ENCODE data around the gene MAP3K8.

The MAP3K8 gene

DNA sequence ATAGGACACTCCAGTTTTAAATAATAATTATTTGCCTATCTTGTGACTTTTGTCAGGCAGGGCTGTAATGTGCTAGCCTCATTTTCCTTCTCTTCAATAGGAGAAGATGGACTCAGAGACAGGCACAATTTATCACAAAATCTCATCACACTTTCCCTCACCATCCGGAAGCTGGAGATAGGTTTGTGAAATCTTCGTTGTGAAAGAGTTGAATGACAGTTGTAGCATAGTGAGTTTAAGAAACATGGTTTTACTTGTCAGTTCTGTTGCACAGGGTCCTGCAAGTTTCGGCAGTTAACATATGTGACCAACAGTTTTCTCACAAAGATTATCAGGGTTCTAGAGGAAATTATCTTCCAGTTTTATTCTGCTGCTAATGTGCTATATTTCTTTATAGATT, 37.7 kb upstream of the MAP3K8 start:
- peaks cover 0 to 2% of the 10 kb centered on the region in 2 experiments for H3K4me1 ChIP-seq (ENCODE audit: control insufficient read depth in 1 of 2, insufficient read depth in 2 of 2, low read length in 2 of 2)
- no peak overlapping the region for H4K12ac ChIP-seq (ENCODE audit: low read depth, low read length)
- no peak overlapping the region for H3K23ac ChIP-seq (ENCODE audit: low read length)
- no peak overlapping the region for H3K27ac ChIP-seq (ENCODE audit: low read depth, low read length)
- peak in 1 of 2 donors; percentile 57 for DNase-seq
- H3K18ac ChIP-seq (ENCODE audit: low read length), result no peak overlapping the region
- H2BK5ac ChIP-seq (ENCODE audit: low read depth, low read length, poor library complexity), result no peak overlapping the region
- no peak overlapping the region for H3K9ac ChIP-seq (ENCODE audit: low read length)
- no peak overlapping the region for H3K4me2 ChIP-seq (ENCODE audit: low read length)
- WGBS (ENCODE audit: extremely low coverage, insufficient coverage, insufficient read length), result no CpG with 5 or more reads among the region's 3 CpGs
- no peak overlapping the region for H2AFZ ChIP-seq (ENCODE audit: insufficient read depth, low read length, poor library complexity)
- H4K8ac ChIP-seq (ENCODE audit: low read depth, low read length), result no peak overlapping the region
- H3K79me1 ChIP-seq (ENCODE audit: low read length), result no peaks in the 10 kb centered on the region
- no peak overlapping the region for H4K91ac ChIP-seq (ENCODE audit: low read depth, low read length)
- no peak overlapping the region for H3K4ac ChIP-seq (ENCODE audit: low read depth, low read length)
- no peaks in the 10 kb centered on the region for H3K27me3 ChIP-seq (ENCODE audit: insufficient read depth, low read length)
- H2BK12ac ChIP-seq (ENCODE audit: low read length), result no peak overlapping the region
- no peak overlapping the region for H3K14ac ChIP-seq (ENCODE audit: low read length)
- H3K79me2 ChIP-seq (ENCODE audit: control insufficient read depth, insufficient read depth, low read length, poor library complexity), result no peaks in the 10 kb centered on the region
- H3K36me3 ChIP-seq (ENCODE audit: control insufficient read depth in 1 of 2, insufficient read depth in 2 of 2, low read length in 2 of 2), result no peaks in the 10 kb centered on the region
- H3K9me3 ChIP-seq (ENCODE audit: insufficient read depth, low read depth, low read length), result no peaks in the 10 kb centered on the region
- H2AK5ac ChIP-seq (ENCODE audit: low read length), result no peak overlapping the region
- no peak overlapping the region for H3K4me3 ChIP-seq (ENCODE audit: low read depth, low read length)
- H2BK120ac ChIP-seq (ENCODE audit: insufficient read depth, low read length, poor library complexity), result no peak overlapping the region

DNA sequence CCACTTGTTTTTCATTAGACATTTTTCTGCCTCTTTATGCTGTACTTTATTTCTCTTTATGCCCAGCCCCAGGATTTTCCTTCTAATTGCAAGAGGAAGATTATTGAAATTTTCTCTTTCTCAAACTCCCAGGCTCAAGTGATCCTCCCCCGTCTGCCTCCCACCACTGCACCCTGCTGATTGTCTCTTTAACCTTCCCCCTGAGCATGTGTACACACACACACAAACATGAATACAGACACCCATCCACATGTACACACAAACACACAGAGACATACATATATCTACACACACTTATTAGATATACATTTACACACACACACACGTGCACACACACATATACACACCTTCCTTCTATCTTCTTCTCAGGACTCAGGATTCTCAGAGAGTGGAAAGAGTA, 37.3 kb upstream of the MAP3K8 start:
- H3K79me1 ChIP-seq (ENCODE audit: low read length), result no peaks in the 10 kb centered on the region
- H3K27me3 ChIP-seq (ENCODE audit: insufficient read depth, low read length), result no peaks in the 10 kb centered on the region
- no peak overlapping the region for H3K4me3 ChIP-seq (ENCODE audit: low read depth, low read length)
- H2BK5ac ChIP-seq (ENCODE audit: low read depth, low read length, poor library complexity), result no peak overlapping the region
- no peak overlapping the region for H3K9ac ChIP-seq (ENCODE audit: low read length)
- no peak overlapping the region for H2BK12ac ChIP-seq (ENCODE audit: low read length)
- H4K8ac ChIP-seq (ENCODE audit: low read depth, low read length), result no peak overlapping the region
- no peaks in the 10 kb centered on the region for H3K9me3 ChIP-seq (ENCODE audit: insufficient read depth, low read depth, low read length)
- H3K18ac ChIP-seq (ENCODE audit: low read length), result no peak overlapping the region
- H3K23ac ChIP-seq (ENCODE audit: low read length), result no peak overlapping the region
- H3K27ac ChIP-seq (ENCODE audit: low read depth, low read length), result no peak overlapping the region
- no peak overlapping the region for H3K4ac ChIP-seq (ENCODE audit: low read depth, low read length)
- peaks cover 0 to 2% of the 10 kb centered on the region in 2 experiments for H3K4me1 ChIP-seq (ENCODE audit: control insufficient read depth in 1 of 2, insufficient read depth in 2 of 2, low read length in 2 of 2)
- H3K4me2 ChIP-seq (ENCODE audit: low read length), result no peak overlapping the region
- no peak overlapping the region for H4K12ac ChIP-seq (ENCODE audit: low read depth, low read length)
- H3K36me3 ChIP-seq (ENCODE audit: control insufficient read depth in 1 of 2, insufficient read depth in 2 of 2, low read length in 2 of 2), result no peaks in the 10 kb centered on the region
- H2AK5ac ChIP-seq (ENCODE audit: low read length), result no peak overlapping the region
- no peak overlapping the region for H2AFZ ChIP-seq (ENCODE audit: insufficient read depth, low read length, poor library complexity)
- no CpG with 5 or more reads among the region's 2 CpGs for WGBS (ENCODE audit: extremely low coverage, insufficient coverage, insufficient read length)
- no peaks in the 10 kb centered on the region for H3K79me2 ChIP-seq (ENCODE audit: control insufficient read depth, insufficient read depth, low read length, poor library complexity)
- H4K91ac ChIP-seq (ENCODE audit: low read depth, low read length), result no peak overlapping the region
- no peak for DNase-seq
- H2BK120ac ChIP-seq (ENCODE audit: insufficient read depth, low read length, poor library complexity), result no peak overlapping the region
- no peak overlapping the region for H3K14ac ChIP-seq (ENCODE audit: low read length)

DNA sequence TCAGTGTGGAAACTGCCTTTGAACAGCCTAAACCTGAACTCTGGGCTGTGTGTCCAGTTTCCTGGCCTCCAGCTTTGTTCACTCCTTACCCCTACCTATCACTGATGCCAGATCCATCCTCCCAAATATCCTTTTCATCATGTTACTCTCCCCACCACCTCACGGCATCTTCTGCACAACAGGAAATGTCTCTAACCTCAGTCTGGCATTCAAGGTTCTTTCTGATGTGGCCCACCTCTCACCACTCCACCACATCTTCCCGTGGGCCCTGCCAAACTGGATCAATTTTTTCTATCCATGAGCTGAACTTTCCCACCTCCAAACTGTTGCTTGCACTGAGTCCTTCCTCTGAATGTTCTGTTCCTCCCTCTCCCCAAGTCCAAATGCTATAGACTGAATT, 35.8 kb upstream of the MAP3K8 start:
- H3K14ac ChIP-seq (ENCODE audit: low read length), result no peak overlapping the region
- H3K79me2 ChIP-seq (ENCODE audit: control insufficient read depth, insufficient read depth, low read length, poor library complexity), result no peaks in the 10 kb centered on the region
- no peaks in the 10 kb centered on the region for H3K79me1 ChIP-seq (ENCODE audit: low read length)
- H3K4ac ChIP-seq (ENCODE audit: low read depth, low read length), result no peak overlapping the region
- H3K4me2 ChIP-seq (ENCODE audit: low read length), result no peak overlapping the region
- no peak overlapping the region for H4K12ac ChIP-seq (ENCODE audit: low read depth, low read length)
- H3K18ac ChIP-seq (ENCODE audit: low read length), result no peak overlapping the region
- H4K8ac ChIP-seq (ENCODE audit: low read depth, low read length), result no peak overlapping the region
- H2AFZ ChIP-seq (ENCODE audit: insufficient read depth, low read length, poor library complexity), result no peak overlapping the region
- H3K9ac ChIP-seq (ENCODE audit: low read length), result no peak overlapping the region
- H2BK12ac ChIP-seq (ENCODE audit: low read length), result no peak overlapping the region
- no CpG with 5 or more reads among the region's 2 CpGs for WGBS (ENCODE audit: extremely low coverage, insufficient coverage, insufficient read length)
- H2BK120ac ChIP-seq (ENCODE audit: insufficient read depth, low read length, poor library complexity), result no peak overlapping the region
- no peak overlapping the region for H4K91ac ChIP-seq (ENCODE audit: low read depth, low read length)
- no peak overlapping the region for H2AK5ac ChIP-seq (ENCODE audit: low read length)
- H3K23ac ChIP-seq (ENCODE audit: low read length), result no peak overlapping the region
- no peak for DNase-seq
- H3K27ac ChIP-seq (ENCODE audit: low read depth, low read length), result no peak overlapping the region
- peaks cover under 1% of the 10 kb centered on the region for H3K9me3 ChIP-seq (ENCODE audit: insufficient read depth, low read depth, low read length)
- H3K27me3 ChIP-seq (ENCODE audit: insufficient read depth, low read length), result no peaks in the 10 kb centered on the region
- H2BK5ac ChIP-seq (ENCODE audit: low read depth, low read length, poor library complexity), result no peak overlapping the region
- no peaks in the 10 kb centered on the region for H3K36me3 ChIP-seq (ENCODE audit: control insufficient read depth in 1 of 2, insufficient read depth in 2 of 2, low read length in 2 of 2)
- H3K4me3 ChIP-seq (ENCODE audit: low read depth, low read length), result no peak overlapping the region
- no peaks in the 10 kb centered on the region for H3K4me1 ChIP-seq (ENCODE audit: control insufficient read depth in 1 of 2, insufficient read depth in 2 of 2, low read length in 2 of 2)

DNA sequence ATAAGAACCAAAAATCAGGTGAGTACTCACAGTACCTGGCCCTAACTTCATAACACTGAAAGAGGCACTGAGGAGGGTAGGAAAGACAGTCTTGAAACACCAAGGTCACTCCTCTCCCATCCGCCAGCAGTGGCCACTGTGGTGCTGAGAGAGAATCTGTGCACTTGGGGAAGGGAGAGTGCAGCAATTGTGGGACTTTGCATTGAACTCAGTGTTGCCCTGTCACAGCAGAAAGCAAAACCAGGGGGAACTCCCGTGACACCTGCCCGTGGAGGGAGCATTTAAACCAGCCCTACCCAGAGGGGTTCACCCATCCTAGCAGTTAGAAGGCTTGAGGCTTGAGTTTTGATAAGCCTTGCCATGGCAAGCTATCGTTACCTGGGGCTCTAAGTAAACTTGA, 35.2 kb upstream of the MAP3K8 start:
- H3K4me3 ChIP-seq (ENCODE audit: low read depth, low read length), result no peak overlapping the region
- DNase-seq, result no peak
- no peak overlapping the region for H3K27ac ChIP-seq (ENCODE audit: low read depth, low read length)
- H3K4me2 ChIP-seq (ENCODE audit: low read length), result no peak overlapping the region
- H4K91ac ChIP-seq (ENCODE audit: low read depth, low read length), result no peak overlapping the region
- H2BK12ac ChIP-seq (ENCODE audit: low read length), result no peak overlapping the region
- no peak overlapping the region for H3K18ac ChIP-seq (ENCODE audit: low read length)
- H3K14ac ChIP-seq (ENCODE audit: low read length), result no peak overlapping the region
- no peak overlapping the region for H3K4ac ChIP-seq (ENCODE audit: low read depth, low read length)
- peaks cover 4% of the 10 kb centered on the region for H3K9me3 ChIP-seq (ENCODE audit: insufficient read depth, low read depth, low read length)
- H3K4me1 ChIP-seq (ENCODE audit: control insufficient read depth in 1 of 2, insufficient read depth in 2 of 2, low read length in 2 of 2), result no peaks in the 10 kb centered on the region
- no peak overlapping the region for H3K23ac ChIP-seq (ENCODE audit: low read length)
- no peaks in the 10 kb centered on the region for H3K79me2 ChIP-seq (ENCODE audit: control insufficient read depth, insufficient read depth, low read length, poor library complexity)
- no peak overlapping the region for H2BK5ac ChIP-seq (ENCODE audit: low read depth, low read length, poor library complexity)
- H3K36me3 ChIP-seq (ENCODE audit: control insufficient read depth in 1 of 2, insufficient read depth in 2 of 2, low read length in 2 of 2), result no peaks in the 10 kb centered on the region
- H3K27me3 ChIP-seq (ENCODE audit: insufficient read depth, low read length), result no peaks in the 10 kb centered on the region
- no peak overlapping the region for H3K9ac ChIP-seq (ENCODE audit: low read length)
- H2AK5ac ChIP-seq (ENCODE audit: low read length), result no peak overlapping the region
- no peak overlapping the region for H2AFZ ChIP-seq (ENCODE audit: insufficient read depth, low read length, poor library complexity)
- no peak overlapping the region for H4K12ac ChIP-seq (ENCODE audit: low read depth, low read length)
- H2BK120ac ChIP-seq (ENCODE audit: insufficient read depth, low read length, poor library complexity), result no peak overlapping the region
- no peaks in the 10 kb centered on the region for H3K79me1 ChIP-seq (ENCODE audit: low read length)
- no CpG with 5 or more reads among the region's 4 CpGs for WGBS (ENCODE audit: extremely low coverage, insufficient coverage, insufficient read length)
- H4K8ac ChIP-seq (ENCODE audit: low read depth, low read length), result no peak overlapping the region
